Measurements from ENCODE around the gene WNK3. TPM values are rescaled to one million over a fixed set of nuclear protein-coding genes. Genes with fewer than 3 reads are reported as not detected.

The WNK3 gene
- polyA plus RNA-seq, 1 of the 3 experiments (the other 2 are of a cell fraction) = 0.54 TPM

DNA sequence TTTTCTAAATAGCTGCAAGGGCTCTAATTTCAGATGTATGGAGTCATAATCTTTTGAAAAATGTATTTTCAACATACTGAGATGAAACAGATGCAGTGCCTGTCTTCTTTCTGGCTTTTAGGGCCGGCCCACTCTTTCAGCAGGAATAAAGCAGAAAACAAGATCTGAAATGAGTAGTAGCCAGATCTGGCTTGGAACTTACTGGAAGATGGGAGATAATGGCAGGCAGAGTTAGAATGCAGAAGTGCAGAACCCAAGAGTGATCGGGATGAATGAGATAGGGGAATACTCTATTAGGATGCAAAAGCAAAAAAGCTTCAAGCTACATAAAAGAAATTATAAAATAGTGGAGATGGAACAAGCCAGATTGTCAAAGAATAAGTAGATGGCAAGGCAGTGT is 173.4 kb downstream of the WNK3 start:
- no peaks in the 10 kb centered on the region for H3K36me3 ChIP-seq (replicated peaks in 1 of 2; ENCODE audit: control insufficient read depth in 1 of 2, insufficient read depth in 2 of 2, low read length in 1 of 2)
- DNase-seq = peak; percentile 12
- peaks cover 0 to 6% of the 10 kb centered on the region in 2 experiments; a peak in 2 of 4 replicates for H3K4me1 ChIP-seq (ENCODE audit: control insufficient read depth in 1 of 2, insufficient read depth in 2 of 2, low read depth in 1 of 2, low read length in 1 of 2)
- peaks cover 33% of the 10 kb centered on the region for H3K79me2 ChIP-seq (ENCODE audit: insufficient read depth)
- peaks cover 4% of the 10 kb centered on the region; the same call in 1 of the 2 replicates for H4K20me1 ChIP-seq (ENCODE audit: insufficient read depth)
- WGBS (ENCODE audit: low lambda C conversion rate) = 16% methylated on average over 2 of the region's 2 CpGs
- CTCF ChIA-PET = no interaction called here
- no peak overlapping the region for H3K4me2 ChIP-seq
- no peak overlapping the region for H2AFZ ChIP-seq (ENCODE audit: low read depth)
- H3K9me2 ChIP-seq = no peaks in the 10 kb centered on the region
- POLR2A ChIA-PET = interaction anchor here (1.0 kb wide), 1 partner anchor 142 kb away, joined by 5 read pairs; no protein-coding TSS in a partner anchor
- no peaks in the 10 kb centered on the region for H3K9me3 ChIP-seq
- no peak overlapping the region for H3K4me3 ChIP-seq (ENCODE audit: low read depth in 2 of 2, low read length in 1 of 2)
- peak overlapping the region in 1 of 2 experiments; percentile 94; a peak in 2 of 4 replicates for H3K27ac ChIP-seq (ENCODE audit: low read depth in 2 of 2, low read length in 1 of 2)
- no peaks in the 10 kb centered on the region for H3F3A ChIP-seq (replicated peaks; ENCODE audit: insufficient read depth)
- no peak overlapping the region for H3K9ac ChIP-seq
- no peaks in the 10 kb centered on the region for H3K27me3 ChIP-seq (ENCODE audit: insufficient read depth)
- no peak for TF ChIP-seq FOSL2 (IDR thresholded peaks at IDR 0.05; ENCODE audit: borderline replicate concordance, low read depth)
- TF ChIP-seq EP300 (IDR thresholded peaks at IDR 0.05; ENCODE audit: borderline replicate concordance in 1 of 2, low read depth in 1 of 2, low read length in 1 of 2) = 0 out of 4 replicates have a peak, but pooled peaks of 1 of the 2 experiments have one; percentile 16
- TF ChIP-seq GATA2 (CRISPR knock-in tag; IDR thresholded peaks at IDR 0.05) = peak; percentile 51
- peak; percentile 13; the same call in 1 of the 2 replicates for TF ChIP-seq RCOR1 (IDR thresholded peaks at IDR 0.05; ENCODE audit: low read length)

DNA sequence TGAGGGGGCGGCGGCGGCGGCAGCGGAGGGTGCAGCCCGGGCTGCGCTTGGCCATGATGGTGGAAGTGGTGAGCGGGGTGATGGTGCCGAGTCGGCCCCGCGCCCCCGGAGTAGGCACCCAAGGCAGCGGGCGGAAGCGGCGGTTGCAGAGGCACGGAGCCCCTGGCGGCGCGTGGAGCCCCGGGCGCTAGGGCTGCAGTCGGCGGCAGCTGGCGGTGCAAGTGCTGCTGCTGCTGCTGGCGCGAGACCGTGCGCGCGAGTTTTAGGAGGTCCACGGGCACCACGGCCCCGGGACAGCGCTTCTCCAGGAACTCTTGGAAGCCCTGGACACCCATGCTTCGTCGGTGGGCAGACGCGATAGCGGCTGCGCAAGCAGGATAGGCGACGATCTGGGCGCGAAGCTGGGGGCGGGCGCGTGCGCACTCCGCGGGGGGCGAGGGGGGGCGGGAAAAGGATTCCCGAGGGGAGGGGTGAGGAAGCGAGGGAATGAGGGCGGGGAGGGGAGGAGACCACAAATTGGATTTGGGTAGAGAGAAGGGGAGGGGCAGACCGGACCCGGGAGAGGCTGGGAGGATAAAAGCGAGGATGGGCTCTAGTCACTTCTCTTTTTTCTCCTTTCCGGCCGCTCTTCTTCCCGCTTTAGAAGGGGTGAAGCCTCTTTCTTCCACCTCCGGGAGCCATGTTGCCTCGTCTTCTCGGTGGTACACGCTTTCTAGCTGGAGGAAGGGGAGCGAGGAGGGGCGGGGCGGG is 174.8 kb downstream of the WNK3 start, which contains the start of gene FAM120C:
FAM120C (minus strand) TSS at position 391 of the 750 bp plus-strand sequence; CDS start at position 335, 56 bp downstream.
- peak within 1 kb of the TSS; percentile 82 for H2AFZ ChIP-seq (ENCODE audit: low read depth)
- no peaks in the 10 kb centered on the region for H3K36me3 ChIP-seq (replicated peaks in 1 of 2; ENCODE audit: control insufficient read depth in 1 of 2, insufficient read depth in 2 of 2, low read length in 1 of 2)
- CTCF ChIA-PET = no interaction called here
- H3K4me3 ChIP-seq (ENCODE audit: low read depth in 2 of 2, low read length in 1 of 2) = peak within 1 kb of the TSS; percentile 64 to 66
- H3K4me1 ChIP-seq (ENCODE audit: control insufficient read depth in 1 of 2, insufficient read depth in 2 of 2, low read depth in 1 of 2, low read length in 1 of 2) = peaks cover 0 to 6% of the 10 kb centered on the region in 2 experiments; a peak in 2 of 4 replicates
- peak within 1 kb of the TSS; percentile 80 for H3K4me2 ChIP-seq
- DNase-seq = peak; percentile 92
- H3F3A ChIP-seq (replicated peaks; ENCODE audit: insufficient read depth) = peaks cover 9% of the 10 kb centered on the region
- no peaks in the 10 kb centered on the region for H3K27me3 ChIP-seq (ENCODE audit: insufficient read depth)
- WGBS (ENCODE audit: low lambda C conversion rate) = 15% methylated on average over 32 of the region's 70 CpGs
- POLR2A ChIA-PET = interaction anchor here (1.1 kb wide), 1 partner anchor 139 kb away, joined by 5 read pairs; the partner anchor contains the start of gene PHF8
- TF ChIP-seq TAF1 (IDR thresholded peaks at IDR 0.05; ENCODE audit: borderline replicate concordance, low read depth, low read length) = peak; percentile 14
- no peak; the same call in 1 of the 2 replicates for TF ChIP-seq GABPA (IDR thresholded peaks at IDR 0.05; ENCODE audit: low read depth)
- no peak for TF ChIP-seq ELF1 (IDR thresholded peaks at IDR 0.05)
- no peak for TF ChIP-seq RXRA (IDR thresholded peaks at IDR 0.05; ENCODE audit: borderline replicate concordance, low read depth)
- TF ChIP-seq NRF1 (IDR thresholded peaks at IDR 0.05; ENCODE audit: low read depth, low read length) = peak; percentile 69
- TF ChIP-seq YY1 (IDR thresholded peaks at IDR 0.05; ENCODE audit: low read depth) = no peak; the same call in 1 of the 2 replicates
- no peak for TF ChIP-seq EP300 (IDR thresholded peaks at IDR 0.05; ENCODE audit: borderline replicate concordance in 1 of 2, low read depth in 1 of 2, low read length in 1 of 2)
- no peak for TF ChIP-seq MXI1 (IDR thresholded peaks at IDR 0.05; ENCODE audit: low read depth, low read length)
- TF ChIP-seq POLR2AphosphoS5 (IDR thresholded peaks at IDR 0.05; ENCODE audit: low read depth, low read length) = peak; percentile 61
- H3K27ac ChIP-seq (ENCODE audit: low read depth in 2 of 2, low read length in 1 of 2) = peak within 1 kb of the TSS; percentile 80 to 94
- peaks cover 9% of the 10 kb centered on the region; the same call in 1 of the 2 replicates for H4K20me1 ChIP-seq (ENCODE audit: insufficient read depth)
- no peaks in the 10 kb centered on the region for H3K9me3 ChIP-seq
- peak within 1 kb of the TSS; percentile 68 for H3K9ac ChIP-seq
- H3K9me2 ChIP-seq = no peaks in the 10 kb centered on the region
- peaks cover 47% of the 10 kb centered on the region for H3K79me2 ChIP-seq (ENCODE audit: insufficient read depth)
